HEK293T (cell line): Measurements from ENCODE around the gene RPTOR.

Source experiments
- CTCF ChIA-PET: fragments of 350-600 bp; formaldehyde crosslinking; extraction: SDS; loops from one replicate; lab custom pipeline; 2021; ENCODE audit warnings: antibody characterized with exemption, inconsistent platforms; lab: Yijun Ruan, JAX
- POLR2A ChIA-PET: fragments of 350-600 bp; formaldehyde crosslinking; extraction: SDS; loops from one replicate; lab custom pipeline; 2020; ENCODE audit warnings: antibody characterized with exemption, inconsistent platforms; lab: Yijun Ruan, JAX
- DNase-seq: peaks from one replicate; pipeline ENCODE4 v3.0.0; 2012; ENCODE audit warnings: mixed read lengths; ENCODE audit errors: extremely low spot score
- ARNT ChIP-seq: fragments of 450-650 bp; IDR thresholded peaks from 2 replicates; pipeline ENCODE4 v1.6.1; 2017; ENCODE audit warnings: mild to moderate bottlenecking
- BHLHE40 ChIP-seq: fragments of 450-650 bp; IDR thresholded peaks from 2 replicates; pipeline ENCODE4 v1.6.1; 2016; ENCODE audit warnings: mild to moderate bottlenecking, moderate library complexity, borderline replicate concordance
- CTBP1 ChIP-seq: fragments of 450-650 bp; IDR thresholded peaks from 2 replicates; pipeline ENCODE4 v1.6.1; 2016; ENCODE audit warnings: borderline replicate concordance
- ELF4 ChIP-seq: fragments of 450-650 bp; IDR thresholded peaks from 2 replicates; pipeline ENCODE4 v1.6.1; 2017; ENCODE audit warnings: antibody characterized with exemption
- FOXA1 ChIP-seq: fragments of 450-650 bp; IDR thresholded peaks from 2 replicates; pipeline ENCODE4 v1.6.1; 2016; ENCODE audit warnings: mild to moderate bottlenecking
- FOXK2 ChIP-seq: fragments of 450-650 bp; IDR thresholded peaks from 2 replicates; pipeline ENCODE4 v1.6.1; 2016; ENCODE audit warnings: mild to moderate bottlenecking
- FOXM1 ChIP-seq: fragments of 450-650 bp; IDR thresholded peaks from 2 replicates; pipeline ENCODE4 v1.6.1; 2017; ENCODE audit warnings: mild to moderate bottlenecking, borderline replicate concordance
- HDGF ChIP-seq: fragments of 450-650 bp; IDR thresholded peaks from 2 replicates; pipeline ENCODE4 v1.6.1; 2017; ENCODE audit warnings: antibody characterized with exemption, borderline replicate concordance
- L3MBTL2 ChIP-seq: fragments of 450-650 bp; conservative IDR thresholded peaks from 2 replicates; pipeline ENCODE4 v1.6.1; 2016; ENCODE audit warnings: mild to moderate bottlenecking
- LEF1 ChIP-seq: fragments of 450-650 bp; IDR thresholded peaks from 2 replicates; pipeline ENCODE4 v1.6.1; 2017; ENCODE audit warnings: mild to moderate bottlenecking, borderline replicate concordance
- NFRKB ChIP-seq: fragments of 450-650 bp; IDR thresholded peaks from 2 replicates; pipeline ENCODE4 v1.6.1; 2016; ENCODE audit warnings: mild to moderate bottlenecking, moderate library complexity
- SP1 ChIP-seq: fragments of 450-650 bp; IDR thresholded peaks from 2 replicates; pipeline ENCODE4 v1.6.1; 2017
- SUZ12 ChIP-seq: fragments of 450-650 bp; IDR thresholded peaks from 2 replicates; pipeline ENCODE4 v1.6.1; 2016; ENCODE audit warnings: mild to moderate bottlenecking
- TARDBP ChIP-seq: fragments of 450-650 bp; IDR thresholded peaks from 2 replicates; pipeline ENCODE4 v1.6.1; 2016
- ZNF384 ChIP-seq: fragments of 450-650 bp; IDR thresholded peaks from 2 replicates; pipeline ENCODE4 v1.6.1; 2016
- TF ChIP-seq, protein P1 (sequence below): fragments of 450-650 bp; IDR thresholded peaks from 2 replicates; pipeline ENCODE4 v1.6.1; 2016

The RPTOR gene

GRCh38 chr17:80943346-80944145, 398.9 kb downstream of the RPTOR start:
- no peak for DNase-seq
- ChIA-PET CTCF (interaction anchor here (0.6 kb wide), 1 partner anchor 16 kb away, joined by 3 read pairs; no protein-coding TSS in a partner anchor), POLR2A (no interaction called here)
- TF ChIP-seq ARNT (no peak), L3MBTL2 (no peak), SUZ12 (no peak)

- TF ChIP-seq FOXA1, result no peak
- no peak for TF ChIP-seq FOXM1
- no peak for TF ChIP-seq L3MBTL2
- no peak for TF ChIP-seq BHLHE40
- TF ChIP-seq TARDBP, result no peak
- TF ChIP-seq ELF4, result no peak
- no peak for TF ChIP-seq FOXK2
- TF ChIP-seq SUZ12, result no peak
- TF ChIP-seq LEF1, result no peak
- ChIA-PET POLR2A (no interaction called here), CTCF (no interaction called here)
- no peak for DNase-seq
Observed at GRCh38 chr17:80944326-80944725, 399.7 kb downstream of the RPTOR start.

GRCh38 chr17:80945736-80946135, 401.1 kb downstream of the RPTOR start:
- ChIA-PET POLR2A (no interaction called here), CTCF (no interaction called here)
- DNase-seq, result no peak
- no peak for TF ChIP-seq ELF4

DNA sequence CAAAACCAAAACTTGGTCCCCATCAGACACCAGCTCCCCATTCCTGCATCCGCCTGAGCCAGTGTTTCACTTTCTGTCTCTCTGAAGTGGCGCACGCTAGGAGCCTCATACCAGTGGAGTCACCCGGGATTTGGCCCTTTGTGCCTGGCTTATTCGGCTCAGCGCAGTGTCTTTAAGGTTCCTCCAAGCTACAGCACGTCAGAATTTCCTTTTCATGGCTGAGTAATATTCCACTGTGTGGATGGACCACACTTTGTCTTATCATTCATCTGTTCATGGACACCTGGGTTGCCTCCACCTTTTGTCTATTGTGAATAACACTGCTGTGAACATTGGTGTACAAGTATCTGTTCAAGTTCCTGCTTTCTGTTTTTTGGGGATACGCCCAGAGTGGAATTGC, 401.8 kb downstream of the RPTOR start:
- no peak for DNase-seq
- CTCF ChIA-PET, result no interaction called here
- POLR2A ChIA-PET, result no interaction called here
- no peak for TF ChIP-seq ARNT
- no peak for TF ChIP-seq FOXK2
- no peak for TF ChIP-seq ZNF384
- TF ChIP-seq CTBP1, result no peak
- no peak for TF ChIP-seq TARDBP
- TF ChIP-seq FOXM1, result no peak
- TF ChIP-seq SUZ12, result no peak
- TF ChIP-seq BHLHE40, result no peak

DNA sequence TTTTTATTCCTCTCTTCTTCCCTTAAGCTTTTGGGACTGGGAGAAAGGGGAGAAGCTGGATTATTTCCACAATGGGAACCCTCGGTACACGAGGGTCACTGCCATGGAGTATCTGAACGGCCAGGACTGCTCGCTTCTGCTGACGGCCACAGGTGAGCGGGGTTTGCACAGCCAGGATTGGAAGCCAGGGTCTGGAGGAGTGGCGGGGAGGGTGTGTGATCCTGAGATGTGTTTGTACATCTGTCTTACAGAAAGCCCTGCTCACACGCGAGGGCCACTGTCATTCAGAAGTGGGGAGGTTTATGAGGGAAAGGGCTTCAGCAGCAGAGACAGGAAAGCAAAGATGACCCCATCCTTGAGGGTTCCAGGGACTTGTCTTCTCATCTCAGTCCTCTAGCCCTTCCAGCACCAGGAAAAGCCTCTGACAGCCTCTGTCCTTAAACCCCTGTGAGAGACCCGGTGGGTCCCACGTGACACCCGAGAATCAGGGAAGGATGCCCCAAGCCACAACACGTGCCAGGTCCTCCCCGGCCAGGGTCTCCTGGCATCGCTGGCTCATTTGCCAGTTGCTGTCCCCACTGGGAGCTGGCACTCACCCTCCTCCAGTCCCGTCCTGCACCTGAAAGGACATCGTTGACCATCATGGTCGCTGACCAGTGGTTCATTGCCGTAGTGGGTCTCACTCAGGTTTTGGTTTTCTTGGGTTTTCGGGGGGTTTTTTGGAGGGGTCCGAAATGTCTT, 402.7 kb downstream of the RPTOR start:
- ChIA-PET POLR2A (no interaction called here), CTCF (no interaction called here)
- no peak for DNase-seq
- no peak for TF ChIP-seq ELF4

DNA sequence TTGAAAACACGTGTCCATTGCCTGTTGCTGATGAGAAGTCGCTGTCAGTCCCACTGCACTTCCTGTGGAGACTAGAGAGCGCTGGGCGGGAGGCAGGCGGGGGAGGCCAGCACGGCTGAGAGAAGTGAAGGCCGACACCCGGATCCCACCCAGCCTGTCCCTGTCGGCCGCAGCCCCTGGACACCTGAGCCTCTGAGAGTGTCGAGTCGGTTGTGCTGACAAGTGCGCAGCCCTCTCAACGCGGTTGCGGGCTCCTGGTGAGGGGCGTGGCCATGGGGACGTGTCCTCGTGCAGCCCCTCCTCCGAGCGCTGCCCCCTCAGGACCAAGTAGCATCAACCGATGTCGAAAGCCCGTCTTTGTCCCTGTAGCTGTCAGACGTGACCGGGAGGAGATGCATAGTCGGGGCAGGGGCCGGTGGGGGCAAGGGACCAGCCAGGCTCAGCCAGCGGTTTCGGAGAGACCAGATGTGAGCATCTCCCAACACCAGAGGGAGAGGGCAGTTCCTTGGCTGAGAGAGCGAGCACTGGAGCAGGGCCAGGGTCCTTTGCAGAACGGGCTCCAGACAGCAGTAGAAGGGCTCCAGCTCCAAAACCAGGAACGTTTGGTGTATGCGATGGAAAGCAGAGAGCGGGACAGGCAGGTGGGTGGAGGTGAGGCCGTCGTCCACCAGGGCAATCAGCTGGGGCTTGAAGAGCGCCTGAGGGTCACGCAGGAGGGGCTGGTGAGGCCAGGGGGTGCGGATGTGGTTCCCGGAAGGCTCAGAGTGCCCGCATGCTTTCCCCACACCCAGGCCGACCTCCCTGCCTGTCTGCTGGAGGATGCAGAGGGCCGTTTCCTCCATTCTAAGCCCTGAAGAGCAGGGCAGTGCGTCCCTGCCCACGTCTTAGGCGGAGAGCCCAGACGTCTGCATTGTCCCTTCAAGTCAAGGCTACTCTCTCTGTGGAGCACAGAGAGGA, 403.7 kb downstream of the RPTOR start:
- ChIA-PET CTCF (no interaction called here), POLR2A (no interaction called here)

GRCh38 chr17:80948976-80949450, 404.4 kb downstream of the RPTOR start:
- no peak for TF ChIP-seq NFRKB
- no peak for TF ChIP-seq CTBP1
- no peak for TF ChIP-seq ARNT
- no peak for TF ChIP-seq FOXK2
- TF ChIP-seq LEF1, result no peak
- no peak for TF ChIP-seq ELF4
- TF ChIP-seq BHLHE40, result no peak
- no peak for TF ChIP-seq SUZ12
- no peak for TF ChIP-seq SP1
- TF ChIP-seq FOXM1, result no peak
- TF ChIP-seq ZNF384, result no peak
- no peak for TF ChIP-seq TARDBP
- TF ChIP-seq, protein P1, sequence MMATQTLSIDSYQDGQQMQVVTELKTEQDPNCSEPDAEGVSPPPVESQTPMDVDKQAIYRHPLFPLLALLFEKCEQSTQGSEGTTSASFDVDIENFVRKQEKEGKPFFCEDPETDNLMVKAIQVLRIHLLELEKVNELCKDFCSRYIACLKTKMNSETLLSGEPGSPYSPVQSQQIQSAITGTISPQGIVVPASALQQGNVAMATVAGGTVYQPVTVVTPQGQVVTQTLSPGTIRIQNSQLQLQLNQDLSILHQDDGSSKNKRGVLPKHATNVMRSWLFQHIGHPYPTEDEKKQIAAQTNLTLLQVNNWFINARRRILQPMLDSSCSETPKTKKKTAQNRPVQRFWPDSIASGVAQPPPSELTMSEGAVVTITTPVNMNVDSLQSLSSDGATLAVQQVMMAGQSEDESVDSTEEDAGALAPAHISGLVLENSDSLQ, result no peak
- TF ChIP-seq L3MBTL2, result no peak
- no peak for TF ChIP-seq HDGF
- TF ChIP-seq FOXA1, result no peak
- no peak for DNase-seq
- ChIA-PET POLR2A (no interaction called here), CTCF (no interaction called here)

More for the DNA sequence above, 403.7 kb downstream of the RPTOR start:
- TF ChIP-seq ZNF384 (no peak), BHLHE40 (no peak), FOXA1 (no peak), SP1 (no peak), FOXM1 (no peak), ELF4 (no peak), NFRKB (no peak), LEF1 (no peak), HDGF (no peak), TARDBP (no peak), CTBP1 (no peak), SUZ12 (no peak), FOXK2 (no peak), L3MBTL2 (no peak), ARNT (no peak)
- TF ChIP-seq, protein P1, result no peak
- no peak for DNase-seq
